IPS DF 19.7 (cell line): ENCODE results near the gene WDR37.
"Not testable (repeated sequence)": the region's sequence is repeated elsewhere in the genome, so short reads cannot be mapped to it uniquely, and the experiment has no call there.

ENCODE experiments used
- DNase-seq: peaks from one replicate; pipeline ENCODE4 v3.0.0-alpha.2; 2013; ENCODE audit warnings: low read depth, low spot score

Gene WDR37

GRCh38 chr10:1041514-1041913 is 14.7 kb upstream of the WDR37 start:
- no peak for DNase-seq

- no peak for DNase-seq
Observed at GRCh38 chr10:1043532-1043995, 12.6 kb upstream of the WDR37 start.

GRCh38 chr10:1044146-1044545 is 12.0 kb upstream of the WDR37 start:
- DNase-seq, result no peak

GRCh38 chr10:1044964-1045363 is 11.2 kb upstream of the WDR37 start:
- DNase-seq, result no peak

GRCh38 chr10:1045415-1045814 is 10.8 kb upstream of the WDR37 start:
- DNase-seq, result no peak

- no peak for DNase-seq
Observed at GRCh38 chr10:1047937-1048336, 8.2 kb upstream of the WDR37 start.

GRCh38 chr10:1048349-1048731 is 7.8 kb upstream of the WDR37 start:
- DNase-seq, result no peak

GRCh38 chr10:1048732-1049424 is 7.3 kb upstream of the WDR37 start, which contains the start of gene IDI1:
IDI1 (minus strand) TSS chr10:1049119; CDS start chr10:1049003, 116 bp downstream.
- peak; percentile 92 for DNase-seq

GRCh38 chr10:1049425-1049958 is 6.7 kb upstream of the WDR37 start:
- no peak for DNase-seq

- DNase-seq, result no peak
Observed at GRCh38 chr10:1050145-1050544, 6.0 kb upstream of the WDR37 start.

- no peak for DNase-seq
Observed at GRCh38 chr10:1050554-1050953, 5.6 kb upstream of the WDR37 start.

GRCh38 chr10:1054684-1055083 is 1.5 kb upstream of the WDR37 start:
- DNase-seq, result no peak

GRCh38 chr10:1057106-1057657 is 997 bp downstream of the WDR37 start:
- DNase-seq, result no peak

GRCh38 chr10:1058017-1058416 is 1.8 kb downstream of the WDR37 start:
- DNase-seq, result no peak

GRCh38 chr10:1059902-1060301 is 3.7 kb downstream of the WDR37 start:
- no peak for DNase-seq

- DNase-seq, result no peak
Observed at GRCh38 chr10:1061930-1062774, 6.0 kb downstream of the WDR37 start.

- no peak for DNase-seq
Observed at GRCh38 chr10:1063232-1063865, 7.2 kb downstream of the WDR37 start.

- no peak for DNase-seq
Observed at GRCh38 chr10:1064964-1065247, 8.7 kb downstream of the WDR37 start.

GRCh38 chr10:1066734-1067133 is 10.5 kb downstream of the WDR37 start:
- DNase-seq, result not testable (repeated sequence)

GRCh38 chr10:1068380-1069361 is 12.5 kb downstream of the WDR37 start:
- no peak for DNase-seq

- no peak for DNase-seq
Observed at GRCh38 chr10:1070919-1071318, 14.7 kb downstream of the WDR37 start.
